ENCODE data around the gene SZRD1.

Gene SZRD1

DNA sequence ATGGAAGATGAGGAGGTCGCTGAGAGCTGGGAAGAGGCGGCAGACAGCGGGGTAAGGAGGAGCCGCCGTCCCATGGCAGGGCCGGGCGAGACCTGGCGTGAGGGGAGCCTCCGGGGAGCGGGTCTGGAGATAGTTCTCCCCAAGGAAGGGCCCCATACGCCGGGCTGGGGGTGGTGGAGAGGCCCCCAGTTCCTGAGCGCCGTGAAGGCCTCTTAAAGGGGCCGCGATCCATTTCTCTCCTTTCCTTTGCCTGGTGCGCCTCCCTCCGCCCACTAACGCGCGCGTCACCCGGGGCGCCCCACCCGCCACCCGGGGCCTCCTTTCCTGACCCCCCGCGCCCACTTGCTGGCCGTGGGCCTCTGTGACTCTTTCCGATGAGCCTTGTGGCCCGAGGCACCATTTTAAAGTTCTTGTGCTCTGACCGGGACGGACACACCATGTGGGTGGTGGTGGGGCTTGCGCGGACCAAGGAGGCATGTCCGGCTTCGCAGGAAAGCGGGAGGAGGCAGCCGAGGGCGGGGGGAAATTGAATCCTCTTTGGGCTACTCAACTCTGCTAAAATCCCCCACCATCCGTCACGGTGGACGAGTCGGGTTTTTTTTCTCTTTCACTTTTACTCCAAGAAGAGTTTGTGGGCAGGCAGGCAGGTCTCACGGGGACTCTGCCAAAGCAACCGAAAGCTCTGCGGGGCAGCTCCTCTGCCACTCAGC is 371 bp downstream of the SZRD1 start:
- peak; percentile 58 to 60 for DNase-seq (ENCODE audit: low read depth in 2 of 2)

- DNase-seq (ENCODE audit: low read depth in 2 of 2), result no peak
Observed at GRCh38 chr1:16367968-16368890, 1.2 kb downstream of the SZRD1 start.

DNA sequence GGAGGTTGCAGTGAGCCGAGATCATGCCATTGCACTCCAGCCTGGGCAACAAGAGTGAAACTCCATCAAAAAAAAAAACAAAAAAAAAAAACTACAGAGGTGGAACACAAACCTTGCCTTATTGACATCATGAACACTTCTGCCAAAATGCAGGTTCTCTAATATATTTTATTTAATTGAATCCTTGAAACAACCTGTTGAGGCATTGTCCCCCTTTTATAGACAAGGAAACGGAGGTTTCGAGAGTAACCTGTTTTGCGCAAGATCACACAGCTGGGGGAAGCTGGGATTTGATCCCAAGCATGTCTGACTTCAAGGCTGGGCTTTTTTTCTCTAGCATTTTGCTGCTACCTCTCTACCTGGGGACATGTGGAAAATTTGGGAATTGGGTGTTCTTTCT is 2.8 kb downstream of the SZRD1 start:
- DNase-seq (ENCODE audit: low read depth in 2 of 2), result no peak

GRCh38 chr1:16371725-16372124 is 4.7 kb downstream of the SZRD1 start:
- DNase-seq (ENCODE audit: low read depth in 2 of 2), result no peak

- no peak for DNase-seq (ENCODE audit: low read depth in 2 of 2)
Observed at GRCh38 chr1:16372535-16373285, 5.7 kb downstream of the SZRD1 start.

DNA sequence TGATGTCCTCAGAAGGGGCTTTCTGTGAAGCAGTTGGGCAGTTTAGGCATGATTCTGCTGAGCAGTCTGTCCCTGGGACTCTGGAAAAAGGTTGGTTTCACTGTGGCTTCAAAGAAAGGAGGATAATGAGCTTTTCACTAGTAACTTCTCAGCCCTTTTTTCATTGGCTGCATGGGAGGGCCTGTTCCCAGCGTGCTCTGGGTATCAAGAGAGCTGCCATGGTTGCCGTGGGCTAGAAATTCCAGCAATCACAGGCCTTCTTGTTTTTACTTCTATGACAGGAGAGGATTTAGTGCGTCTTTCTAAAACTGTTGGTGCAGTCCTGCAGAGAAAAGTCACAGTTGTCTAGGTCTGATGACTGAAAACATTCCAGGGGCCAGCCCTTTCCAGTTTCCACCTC is 7.2 kb downstream of the SZRD1 start:
- no peak for DNase-seq (ENCODE audit: low read depth in 2 of 2)

GRCh38 chr1:16375521-16376340 is 8.7 kb downstream of the SZRD1 start:
- DNase-seq (ENCODE audit: low read depth in 2 of 2), result no peak

DNA sequence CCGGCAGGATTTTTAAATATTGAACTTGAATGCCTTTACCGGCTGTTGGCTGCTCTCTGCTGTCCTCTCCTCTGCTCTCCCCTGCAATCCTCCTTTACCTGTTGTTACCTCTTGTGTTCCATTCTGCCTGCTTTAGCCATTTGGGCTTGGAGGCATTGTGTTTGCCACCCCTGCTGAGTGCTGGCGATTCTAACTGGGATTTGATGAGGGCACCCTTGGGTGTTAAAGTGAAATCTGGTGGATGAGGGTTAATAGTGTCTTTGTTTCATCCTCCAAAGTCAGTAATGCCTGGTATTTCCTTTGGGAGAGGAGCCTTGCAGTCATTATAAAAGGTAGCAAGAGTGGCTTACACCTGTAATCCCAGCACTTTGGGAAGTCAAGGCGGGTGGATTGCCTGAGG is 9.9 kb downstream of the SZRD1 start:
- DNase-seq (ENCODE audit: low read depth in 2 of 2), result no peak

DNA sequence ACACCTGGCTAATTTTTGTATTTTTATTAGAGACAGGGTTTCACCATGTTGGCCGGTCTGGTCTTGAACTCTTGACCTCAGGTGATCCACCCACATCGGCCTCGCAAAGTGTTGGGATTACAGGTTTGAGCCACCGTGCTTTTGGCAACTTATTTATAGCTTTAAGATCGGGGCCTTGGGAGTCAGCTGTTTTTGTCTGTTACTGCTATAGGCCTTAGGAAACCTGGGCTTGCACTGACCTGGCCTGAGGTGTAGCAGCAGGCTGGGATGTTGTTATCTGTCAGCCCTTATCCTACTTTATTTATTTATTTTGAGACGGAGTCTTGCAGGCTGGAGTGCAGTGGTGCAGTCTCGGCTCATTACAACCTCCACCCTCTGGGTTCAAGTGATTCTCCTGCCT is 11.4 kb downstream of the SZRD1 start:
- no peak for DNase-seq (ENCODE audit: low read depth in 2 of 2)

DNA sequence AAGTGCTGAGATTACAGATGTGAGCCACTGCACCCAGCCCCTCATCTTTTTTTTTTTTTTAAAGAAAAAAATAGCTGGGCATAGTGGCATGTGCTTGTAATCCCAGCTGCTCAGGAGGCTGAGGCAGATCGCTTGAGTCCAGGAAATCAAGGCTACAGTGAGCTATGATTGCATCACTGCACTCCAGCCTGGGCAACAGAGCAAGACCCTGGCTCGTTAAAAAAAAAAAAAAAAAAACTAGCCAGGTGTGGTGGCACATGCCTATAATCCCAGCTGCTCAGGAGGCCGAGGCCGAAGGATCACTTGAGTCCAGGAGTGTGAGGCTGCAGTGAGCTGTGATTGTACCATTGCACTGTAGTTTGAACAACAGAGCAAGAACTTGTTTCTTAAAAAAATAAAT is 13.8 kb downstream of the SZRD1 start:
- DNase-seq (ENCODE audit: low read depth in 2 of 2), result no peak

- no peak for DNase-seq (ENCODE audit: low read depth in 2 of 2)
Observed at GRCh38 chr1:16383888-16384287, 16.8 kb downstream of the SZRD1 start.

- DNase-seq (ENCODE audit: low read depth in 2 of 2), result no peak
Observed at GRCh38 chr1:16385659-16386453, 18.8 kb downstream of the SZRD1 start.

DNA sequence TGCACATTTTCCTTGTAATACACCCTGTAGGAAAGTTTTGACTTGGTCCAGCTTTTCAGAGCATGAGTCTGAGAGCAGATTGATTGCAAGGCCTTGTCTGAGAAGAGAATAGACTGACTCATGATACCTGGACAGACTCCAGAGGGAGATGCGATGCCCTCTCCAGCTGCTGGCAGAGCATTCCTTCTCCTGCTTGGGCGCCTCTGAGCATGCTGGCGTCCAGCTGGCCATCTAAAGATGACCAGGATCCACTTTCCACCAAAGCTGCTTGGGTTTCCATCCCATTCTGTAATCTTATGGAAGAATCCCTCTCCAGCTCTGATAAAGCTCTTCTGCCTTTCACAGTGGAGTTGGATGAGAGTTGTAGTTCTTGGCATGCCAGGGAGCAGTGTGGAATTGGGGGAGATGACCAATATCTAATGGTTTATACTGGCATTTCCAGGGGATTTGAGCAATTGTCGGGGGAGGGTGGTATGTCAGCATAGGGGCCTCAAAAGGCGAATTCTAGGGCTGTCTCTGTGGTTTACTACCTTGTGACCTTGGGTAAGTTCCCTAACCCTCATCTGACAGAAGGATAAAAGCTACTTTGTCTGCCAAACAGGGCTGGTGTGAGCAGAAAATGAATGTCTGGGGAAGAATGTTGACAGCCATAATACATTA is 19.5 kb downstream of the SZRD1 start:
- no peak for DNase-seq (ENCODE audit: low read depth in 2 of 2)

DNA sequence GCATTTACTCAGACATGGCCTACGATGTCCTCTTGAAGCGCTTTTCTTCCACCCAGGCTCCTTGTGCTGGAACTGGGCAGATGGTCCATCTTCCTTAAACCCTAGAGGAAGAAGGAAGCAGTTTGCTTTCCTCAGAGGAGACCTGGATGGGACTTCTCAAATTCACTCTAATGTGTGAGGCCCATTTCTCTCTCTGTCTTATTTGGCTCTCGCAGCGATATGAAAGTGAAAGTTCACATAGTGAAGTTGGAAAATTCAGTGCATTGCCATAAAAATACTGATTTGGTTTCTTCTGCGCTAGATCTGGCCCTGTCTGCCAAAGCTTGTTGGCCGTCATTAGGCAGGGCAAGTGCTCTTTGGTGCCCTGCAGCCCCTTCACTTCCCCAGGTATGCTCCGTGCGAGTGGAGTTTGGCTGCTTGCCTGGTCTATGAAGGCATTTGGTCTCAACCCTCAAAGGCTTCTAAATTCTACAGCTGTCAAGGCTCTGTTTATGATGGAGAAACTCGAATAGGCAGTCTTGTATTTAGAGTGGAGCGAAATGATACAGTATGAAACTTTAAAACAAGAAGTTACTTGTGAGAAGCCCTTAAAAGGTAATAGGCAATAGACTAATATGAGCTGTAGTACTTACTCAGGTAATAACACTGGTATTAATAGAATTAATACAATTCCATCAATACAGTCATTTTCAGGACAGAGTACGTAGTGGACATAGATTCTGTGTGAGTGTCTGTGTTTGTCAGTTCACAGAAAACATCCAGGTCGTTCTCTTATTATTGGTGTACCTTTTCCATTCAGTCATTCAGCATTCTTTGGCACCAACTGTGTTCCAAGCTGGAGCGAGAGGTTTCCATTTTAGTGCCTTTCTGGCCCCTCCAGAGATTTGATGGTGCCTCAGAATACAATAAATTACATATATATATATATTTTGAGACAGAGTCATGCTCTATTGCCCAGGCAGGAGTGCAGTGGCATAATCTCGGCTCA is 20.5 kb downstream of the SZRD1 start:
- DNase-seq (ENCODE audit: low read depth in 2 of 2), result no peak

DNA sequence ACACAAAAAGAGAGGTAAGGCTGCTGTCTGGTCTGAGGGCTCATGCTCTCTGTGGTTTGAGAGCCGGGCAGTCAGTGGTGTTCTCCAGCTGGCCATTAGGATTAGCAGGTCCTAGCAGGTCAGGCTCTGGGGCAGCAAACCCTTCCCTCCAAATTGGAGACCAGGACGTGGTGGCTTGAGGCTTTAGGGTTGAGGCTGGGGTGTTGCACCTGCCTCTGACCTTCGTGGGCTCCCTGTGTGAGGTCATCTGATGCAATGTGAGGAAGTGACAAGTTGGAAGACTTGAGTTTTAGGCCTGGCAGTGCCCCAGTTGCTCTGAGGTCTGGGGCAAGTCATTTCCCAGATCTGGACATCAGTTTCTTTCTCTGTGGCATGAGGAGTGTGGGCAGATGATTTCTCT is 24.4 kb downstream of the SZRD1 start:
- DNase-seq (ENCODE audit: low read depth in 2 of 2), result no peak

GRCh38 chr1:16392740-16393569 is 25.9 kb downstream of the SZRD1 start:
- DNase-seq (ENCODE audit: low read depth in 2 of 2), result no peak

- DNase-seq (ENCODE audit: low read depth in 2 of 2), result no peak
Observed at GRCh38 chr1:16393570-16394521, 26.8 kb downstream of the SZRD1 start.

Data from stimulated activated CD8-positive, alpha-beta memory T cell treated with anti-CD3 and anti-CD28 coated beads, Interleukin-7, amount 100 ng/mL, for 1 hour (primary cell).